Caco-2 (cell line): Measurements from ENCODE around the gene LRRIQ1. TPM values are rescaled to one million over a fixed set of nuclear protein-coding genes. Genes with fewer than 3 reads are reported as not detected.

Experiments used
- BruUV-seq: library from RNA; stranded (reverse); fragments of 400-500 nt; replicated peaks from 2 replicates; lab custom pipeline; 2021; lab: Mats Ljungman, UMichigan
- CTCF ChIA-PET: fragments of 300-600 bp; sonication (Branson Sonifier 250); formaldehyde crosslinking; loops from one replicate; lab custom pipeline; 2022; ENCODE audit warnings: antibody characterized with exemption; lab: Charles Lee
- POLR2A ChIA-PET: fragments of 300-600 bp; sonication (Branson Sonifier 250); formaldehyde crosslinking; loops from one replicate; lab custom pipeline; 2022; ENCODE audit warnings: antibody characterized with exemption; lab: Charles Lee
- DNase-seq, 2 experiments: peaks; one replicate each; pipeline versions ENCODE4 v3.0.0 to v3.0.0-alpha.2; 2020 to 2022
- H3K27me3 ChIP-seq: replicated peaks from 2 replicates; pipeline ENCODE4 v1.6.0; 2011; ENCODE audit warnings: low read length; ENCODE audit not compliant: control insufficient read depth, insufficient read depth
- H3K36me3 ChIP-seq: 2 replicates; pipeline ENCODE4 v1.5.1; 2011; ENCODE audit warnings: low read length; ENCODE audit not compliant: control insufficient read depth, insufficient read depth
- H3K4me1 ChIP-seq: fragments of 250-450 bp; sonication (Bioruptor Pico); 2 replicates; pipeline ENCODE4 v1.5.1; 2020; ENCODE audit warnings: mild to moderate bottlenecking
- H3K4me3 ChIP-seq: 2 replicates; pipeline ENCODE4 v1.5.1; 2011; ENCODE audit warnings: low read depth, mild to moderate bottlenecking, control low read depth, low read length
- H3K9me3 ChIP-seq: fragments of 250-450 bp; sonication (Bioruptor Pico); 2 replicates; pipeline ENCODE4 v1.5.1; 2020; ENCODE audit warnings: mild to moderate bottlenecking, moderate library complexity
- H3K27ac Mint-ChIP-seq: one replicate; pipeline ENCODE4 v1.8.0; 2022; ENCODE audit warnings: mixed read lengths; ENCODE audit not compliant: unreplicated experiment
- H3K27me3 Mint-ChIP-seq: one replicate; pipeline ENCODE4 v1.8.0; 2022; ENCODE audit warnings: mixed read lengths; ENCODE audit not compliant: insufficient read depth, unreplicated experiment
- H3K36me3 Mint-ChIP-seq: one replicate; pipeline ENCODE4 v1.8.0; 2022; ENCODE audit warnings: mild to moderate bottlenecking, mixed read lengths; ENCODE audit not compliant: insufficient read depth, unreplicated experiment
- H3K4me1 Mint-ChIP-seq: one replicate; pipeline ENCODE4 v1.8.0; 2022; ENCODE audit warnings: low read depth, mixed read lengths; ENCODE audit not compliant: unreplicated experiment
- H3K4me3 Mint-ChIP-seq: one replicate; pipeline ENCODE4 v1.8.0; 2022; ENCODE audit warnings: mild to moderate bottlenecking, moderate library complexity, mixed read lengths; ENCODE audit not compliant: unreplicated experiment
- H3K9me3 Mint-ChIP-seq: one replicate; pipeline ENCODE4 v1.8.0; 2022; ENCODE audit warnings: mixed read lengths; ENCODE audit not compliant: unreplicated experiment
- intact Hi-C: fragments of 100-400 bp; cut with micrococcal nuclease; formaldehyde crosslinking; loops from one replicate; pipeline ENCODE4 v1.10.0; 2022; ENCODE audit not compliant: unreplicated experiment
- total RNA-seq: library from RNA; stranded (reverse); gene quantifications from 2 replicates; pipeline ENCODE4 v1.2.3, GENCODE V29; 2022
- TF ChIP-seq, protein P1 (sequence below), 2 experiments: fragments of 200-600 bp in 1 of 2; IDR thresholded peaks; 1 replicate in 1 of 2; 2 replicates in 1 of 2; pipeline versions ENCODE4 v1.5.1 to v1.8.0; 2011 to 2022; ENCODE audit warnings: antibody characterized with exemption in 1 of 2, control low read depth in 1 of 2, inconsistent platforms in 1 of 2, low read depth in 1 of 2, low read length in 1 of 2, mild to moderate bottlenecking in 1 of 2, moderate library complexity in 1 of 2; ENCODE audit not compliant: insufficient read depth in 1 of 2, severe bottlenecking in 1 of 2, unreplicated experiment in 1 of 2

Gene LRRIQ1
- total RNA-seq, 1 experiment from 2014 or later = not detected

GRCh38 chr12:85041395-85041794, 5.2 kb downstream of the LRRIQ1 start:
- no peaks in the 10 kb centered on the region for H3K36me3 Mint-ChIP-seq
- no peak for DNase-seq
- Histone ChIP-seq H3K27me3 (no peaks in the 10 kb centered on the region), H3K4me1 (no peaks in the 10 kb centered on the region), H3K9me3 (no peaks in the 10 kb centered on the region; the same call in 1 of the 2 replicates), H3K36me3 (no peaks in the 10 kb centered on the region), H3K4me3 (no peak overlapping the region)
- H3K4me3 Mint-ChIP-seq = no peak overlapping the region
- no TSS peak for BruUV-seq
- no peaks in the 10 kb centered on the region for H3K4me1 Mint-ChIP-seq
- POLR2A ChIA-PET = no interaction called here
- H3K9me3 Mint-ChIP-seq = no peaks in the 10 kb centered on the region
- intact Hi-C loops = no loop called here
- CTCF ChIA-PET = no interaction called here
- no peaks in the 10 kb centered on the region for H3K27me3 Mint-ChIP-seq
- no peak overlapping the region for H3K27ac Mint-ChIP-seq
- TF ChIP-seq, protein P1, sequence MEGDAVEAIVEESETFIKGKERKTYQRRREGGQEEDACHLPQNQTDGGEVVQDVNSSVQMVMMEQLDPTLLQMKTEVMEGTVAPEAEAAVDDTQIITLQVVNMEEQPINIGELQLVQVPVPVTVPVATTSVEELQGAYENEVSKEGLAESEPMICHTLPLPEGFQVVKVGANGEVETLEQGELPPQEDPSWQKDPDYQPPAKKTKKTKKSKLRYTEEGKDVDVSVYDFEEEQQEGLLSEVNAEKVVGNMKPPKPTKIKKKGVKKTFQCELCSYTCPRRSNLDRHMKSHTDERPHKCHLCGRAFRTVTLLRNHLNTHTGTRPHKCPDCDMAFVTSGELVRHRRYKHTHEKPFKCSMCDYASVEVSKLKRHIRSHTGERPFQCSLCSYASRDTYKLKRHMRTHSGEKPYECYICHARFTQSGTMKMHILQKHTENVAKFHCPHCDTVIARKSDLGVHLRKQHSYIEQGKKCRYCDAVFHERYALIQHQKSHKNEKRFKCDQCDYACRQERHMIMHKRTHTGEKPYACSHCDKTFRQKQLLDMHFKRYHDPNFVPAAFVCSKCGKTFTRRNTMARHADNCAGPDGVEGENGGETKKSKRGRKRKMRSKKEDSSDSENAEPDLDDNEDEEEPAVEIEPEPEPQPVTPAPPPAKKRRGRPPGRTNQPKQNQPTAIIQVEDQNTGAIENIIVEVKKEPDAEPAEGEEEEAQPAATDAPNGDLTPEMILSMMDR (IDR thresholded peaks at IDR 0.05; ENCODE audit: insufficient read depth in 1 of 2, low read depth in 1 of 2, low read length in 1 of 2, severe bottlenecking in 1 of 2, unreplicated experiment in 1 of 2) = no peak

DNA sequence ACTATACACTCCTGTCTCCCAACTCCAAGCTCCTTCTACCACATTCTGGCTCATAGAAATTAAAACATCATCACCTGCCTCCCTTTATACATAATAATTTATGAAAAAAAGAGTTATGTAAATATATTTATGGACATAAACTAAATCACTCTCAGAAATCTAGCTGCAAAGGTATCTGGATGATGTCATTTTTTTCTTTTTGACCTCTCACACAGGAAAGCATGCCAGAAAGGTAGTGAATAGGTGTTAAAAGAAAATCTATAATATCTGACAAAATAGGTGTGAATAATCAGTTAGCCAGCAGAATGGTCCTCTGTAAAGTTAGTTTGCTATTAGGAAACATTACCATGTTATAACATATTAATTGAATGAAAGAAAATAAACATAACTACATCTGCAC, 7.7 kb downstream of the LRRIQ1 start:
- Histone ChIP-seq H3K4me1 (no peaks in the 10 kb centered on the region), H3K4me3 (no peak overlapping the region), H3K36me3 (no peaks in the 10 kb centered on the region), H3K27me3 (no peaks in the 10 kb centered on the region), H3K9me3 (no peaks in the 10 kb centered on the region; the same call in 1 of the 2 replicates)
- no TSS peak for BruUV-seq
- TF ChIP-seq, protein P1 (IDR thresholded peaks at IDR 0.05; ENCODE audit: insufficient read depth in 1 of 2, low read depth in 1 of 2, low read length in 1 of 2, severe bottlenecking in 1 of 2, unreplicated experiment in 1 of 2) = no peak
- Mint-ChIP-seq H3K4me1 (no peaks in the 10 kb centered on the region), H3K9me3 (no peaks in the 10 kb centered on the region), H3K36me3 (no peaks in the 10 kb centered on the region), H3K27ac (no peak overlapping the region), H3K4me3 (no peak overlapping the region), H3K27me3 (no peaks in the 10 kb centered on the region)
- ChIA-PET POLR2A (no interaction called here), CTCF (no interaction called here)
- intact Hi-C loops = no loop called here
- no peak for DNase-seq

- H3K4me1 ChIP-seq = no peaks in the 10 kb centered on the region
- peak; percentile 39 to 67 for DNase-seq
- no peaks in the 10 kb centered on the region for H3K36me3 ChIP-seq
- Mint-ChIP-seq H3K27me3 (peaks cover 8% of the 10 kb centered on the region), H3K9me3 (no peaks in the 10 kb centered on the region), H3K27ac (no peak overlapping the region), H3K4me1 (no peaks in the 10 kb centered on the region), H3K36me3 (no peaks in the 10 kb centered on the region), H3K4me3 (no peak overlapping the region)
- POLR2A ChIA-PET = no interaction called here
- H3K4me3 ChIP-seq = no peak overlapping the region
- no peaks in the 10 kb centered on the region for H3K27me3 ChIP-seq
- BruUV-seq = no TSS peak
- TF ChIP-seq, protein P1 (IDR thresholded peaks at IDR 0.05; ENCODE audit: insufficient read depth in 1 of 2, low read depth in 1 of 2, low read length in 1 of 2, severe bottlenecking in 1 of 2, unreplicated experiment in 1 of 2) = peak; percentile 58 to 75
- no peaks in the 10 kb centered on the region for H3K9me3 ChIP-seq
- CTCF ChIA-PET = no interaction called here
- intact Hi-C loops = loop anchor here (1.0 kb wide), 1 partner anchor 183 kb away; no protein-coding TSS in a partner anchor
Observed at GRCh38 chr12:85057370-85057963, 21.3 kb downstream of the LRRIQ1 start.
